ENCODE data around the gene GIGYF2.

Gene GIGYF2

GRCh38 chr2:232869138-232870017 lies 172.2 kb downstream of the GIGYF2 start:
- DNase-seq (ENCODE audit: low spot score): no peak

- DNase-seq (ENCODE audit: low spot score): no peak
Measured at GRCh38 chr2:232870018-232870765, 173.1 kb downstream of the GIGYF2 start, which contains the start of gene SNORC. Gene SNORC, plus strand, starts transcription at chr2:232870264. Its CDS starts 78 bp downstream, at chr2:232870342.

DNA sequence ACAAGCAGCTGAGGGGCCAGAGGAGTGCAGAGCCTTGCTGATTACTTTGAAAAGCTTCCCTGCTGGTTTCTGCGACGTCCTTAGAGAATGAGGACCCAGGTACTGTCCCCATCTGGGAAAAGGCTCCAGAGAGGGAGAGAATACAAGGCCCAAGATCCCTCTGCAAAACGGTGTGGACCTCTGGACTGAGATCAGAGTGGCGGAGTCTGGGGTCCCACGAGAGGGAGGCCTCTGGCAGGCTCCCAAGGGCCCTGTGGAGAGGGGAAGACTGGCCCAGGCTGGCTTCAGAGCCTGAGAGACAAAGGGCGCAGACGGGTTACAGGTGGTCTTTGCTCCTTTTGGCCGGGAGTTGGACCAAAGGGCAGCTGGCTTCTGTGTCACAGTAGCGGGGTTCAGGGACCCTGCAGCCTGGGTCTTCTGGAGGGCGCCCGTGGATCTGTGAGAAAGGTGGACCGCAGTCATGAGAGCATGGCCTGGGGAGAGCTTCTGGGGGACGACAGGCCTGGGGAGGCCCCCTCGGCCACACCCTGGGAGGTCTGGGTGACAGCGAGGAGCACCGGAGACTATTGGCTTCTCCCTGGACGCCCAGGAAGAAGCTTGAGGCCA lies 173.7 kb downstream of the GIGYF2 start:
- DNase-seq (ENCODE audit: low spot score): no peak

DNA sequence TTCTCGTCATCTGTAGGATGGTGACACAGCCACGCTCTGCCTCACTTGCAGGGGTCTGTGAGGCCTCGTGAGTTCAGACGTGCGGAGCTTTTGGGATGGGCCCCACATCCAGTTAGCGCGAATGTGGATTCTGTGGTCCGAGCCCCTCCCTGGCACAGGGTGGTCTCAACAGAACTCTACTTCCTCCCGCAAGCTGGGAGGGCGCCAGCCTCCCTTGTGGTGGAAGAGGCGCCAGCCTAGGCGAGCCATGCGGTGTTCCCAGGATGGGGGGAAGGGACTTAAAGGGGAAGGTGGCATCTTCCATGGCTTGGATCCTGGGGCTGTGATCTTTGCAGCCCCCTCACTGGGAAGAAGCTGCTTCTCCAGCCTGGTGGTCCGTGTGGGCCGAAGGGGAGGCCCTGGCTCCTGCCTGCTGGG lies 174.3 kb downstream of the GIGYF2 start:
- no peak for DNase-seq (ENCODE audit: low spot score)

DNA sequence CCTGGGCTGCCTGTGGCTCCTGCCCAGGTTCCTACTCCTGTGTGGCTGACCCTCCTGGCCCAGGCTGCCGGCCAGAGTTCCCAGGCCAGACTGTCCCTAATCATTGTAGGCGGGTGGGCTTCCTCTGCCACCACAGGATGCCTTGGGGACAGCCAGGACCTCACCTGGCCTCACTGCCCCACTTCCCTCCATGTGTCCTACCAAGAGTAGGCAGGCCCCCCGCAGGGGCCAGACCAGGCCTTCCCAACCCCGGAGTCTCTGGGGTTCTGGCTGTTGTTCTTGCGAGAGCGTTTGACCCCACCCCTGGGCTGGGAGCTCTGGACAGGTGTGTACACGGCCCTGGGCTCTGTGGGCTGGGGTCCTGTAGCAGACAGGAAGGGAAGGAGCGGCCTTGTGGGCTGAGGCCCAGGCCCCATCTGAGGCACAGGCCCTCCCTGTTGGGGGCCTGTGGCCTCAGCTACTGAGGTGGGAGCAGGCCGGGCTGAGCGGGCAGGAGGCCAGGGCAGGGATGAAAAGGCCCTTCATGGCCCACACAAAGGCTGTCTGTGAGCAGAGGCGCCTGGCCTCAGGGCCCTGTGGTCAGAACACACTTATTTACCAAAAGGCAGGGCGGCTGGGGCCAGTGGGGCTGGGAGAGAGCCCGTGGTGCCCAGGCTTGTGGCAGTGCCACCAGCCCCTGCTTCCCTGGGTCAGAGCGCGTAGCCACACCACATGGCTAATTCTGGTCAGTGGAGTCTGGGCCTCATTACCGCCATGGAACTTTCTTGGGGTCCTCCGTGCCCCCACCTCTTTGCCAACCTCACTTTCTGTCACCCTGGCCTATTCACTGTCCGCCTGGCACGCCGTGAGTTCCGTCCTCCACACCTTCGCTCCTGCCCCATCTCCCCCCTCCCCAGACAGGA lies 175.0 kb downstream of the GIGYF2 start:
- DNase-seq (ENCODE audit: low spot score): no peak

DNA sequence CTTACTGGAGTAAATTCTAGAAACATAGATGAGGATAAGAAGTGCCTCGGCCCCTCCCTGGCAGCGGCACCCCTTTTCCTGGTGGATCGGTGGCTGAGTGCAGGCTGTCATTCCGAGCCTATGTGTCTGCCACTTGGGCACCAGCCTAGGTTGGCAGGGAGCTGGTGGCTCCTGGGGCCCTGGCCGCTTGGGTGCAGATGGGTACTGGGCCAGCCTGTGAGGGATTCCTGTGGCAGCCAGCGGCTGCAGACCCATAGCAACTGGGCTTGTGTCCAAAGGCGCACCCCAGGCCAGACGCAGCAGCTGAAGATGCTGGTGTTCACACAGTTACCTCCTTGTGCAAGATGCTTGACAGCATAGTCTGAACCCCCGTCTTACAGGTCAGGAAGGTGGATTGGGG lies 175.7 kb downstream of the GIGYF2 start:
- no peak for DNase-seq (ENCODE audit: low spot score)

- no peak for DNase-seq (ENCODE audit: low spot score)
Measured at GRCh38 chr2:232873292-232873908, 176.3 kb downstream of the GIGYF2 start.

GRCh38 chr2:232873909-232874641 lies 176.9 kb downstream of the GIGYF2 start:
- DNase-seq (ENCODE audit: low spot score): no peak

GRCh38 chr2:232874677-232875223 lies 177.6 kb downstream of the GIGYF2 start:
- no peak for DNase-seq (ENCODE audit: low spot score)

DNA sequence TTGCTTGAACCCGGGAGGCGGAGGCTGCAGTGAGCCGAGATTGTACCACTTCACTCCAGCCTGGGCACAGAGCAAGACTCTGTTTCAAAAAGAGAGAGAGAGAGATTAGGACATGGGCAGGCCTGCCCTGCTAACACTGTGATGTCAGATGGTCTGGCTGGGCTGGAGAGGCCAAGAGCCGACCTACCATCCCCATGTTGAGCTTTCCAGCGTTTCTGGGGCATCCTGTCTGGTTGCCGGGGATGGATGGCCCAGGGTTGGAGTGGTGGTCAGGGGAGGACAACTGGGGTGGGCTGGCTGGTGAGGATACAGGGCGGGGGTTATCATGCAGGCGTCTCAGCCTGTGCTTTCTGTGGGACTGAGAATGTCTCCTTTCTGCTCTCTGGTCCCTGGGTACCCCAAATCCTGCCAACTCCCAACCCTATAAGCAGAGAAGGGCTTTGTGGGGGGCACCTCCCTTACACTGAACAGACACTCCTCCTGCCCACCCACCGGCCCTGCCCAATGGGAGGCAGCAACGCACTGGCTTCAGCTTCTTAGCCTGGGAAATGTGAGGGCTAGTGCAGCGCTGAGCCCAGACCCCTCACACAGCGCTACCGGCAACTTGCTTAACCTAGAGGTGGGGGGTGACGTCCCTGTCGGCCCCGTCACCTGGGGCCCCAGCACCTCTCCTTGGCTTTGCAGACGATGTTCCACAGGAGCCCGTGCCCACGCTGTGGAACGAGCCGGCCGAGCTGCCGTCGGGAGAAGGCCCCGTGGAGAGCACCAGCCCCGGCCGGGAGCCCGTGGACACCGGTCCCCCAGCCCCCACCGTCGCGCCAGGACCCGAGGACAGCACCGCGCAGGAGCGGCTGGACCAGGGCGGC lies 178.4 kb downstream of the GIGYF2 start:
- DNase-seq (ENCODE audit: low spot score): no peak

GRCh38 chr2:232876161-232876977 lies 179.2 kb downstream of the GIGYF2 start:
- DNase-seq (ENCODE audit: low spot score): peak; percentile 60

DNA sequence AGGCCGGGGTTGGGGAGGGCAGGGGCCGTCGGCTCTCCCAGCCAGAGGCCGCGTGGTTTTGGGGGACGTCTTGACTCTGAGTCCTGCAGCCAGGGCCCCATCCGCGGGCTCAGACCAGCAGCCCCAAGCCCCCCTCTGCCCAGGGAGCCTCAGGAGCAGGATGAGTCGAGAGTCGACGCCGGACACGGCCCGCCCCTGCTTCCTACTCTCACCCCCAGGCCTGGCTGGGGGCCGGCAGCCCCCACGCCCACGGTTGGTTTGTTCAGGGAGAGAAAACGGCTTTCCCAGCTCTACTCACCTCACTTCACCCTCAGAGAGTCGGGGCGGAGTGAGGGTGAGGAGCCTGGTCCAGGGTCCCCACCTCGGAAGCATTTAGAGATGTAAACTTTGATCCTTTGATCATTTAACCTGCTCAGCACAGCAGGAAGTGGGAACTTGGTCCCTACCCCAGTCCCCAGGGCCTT lies 179.9 kb downstream of the GIGYF2 start:
- DNase-seq (ENCODE audit: low spot score): no peak

DNA sequence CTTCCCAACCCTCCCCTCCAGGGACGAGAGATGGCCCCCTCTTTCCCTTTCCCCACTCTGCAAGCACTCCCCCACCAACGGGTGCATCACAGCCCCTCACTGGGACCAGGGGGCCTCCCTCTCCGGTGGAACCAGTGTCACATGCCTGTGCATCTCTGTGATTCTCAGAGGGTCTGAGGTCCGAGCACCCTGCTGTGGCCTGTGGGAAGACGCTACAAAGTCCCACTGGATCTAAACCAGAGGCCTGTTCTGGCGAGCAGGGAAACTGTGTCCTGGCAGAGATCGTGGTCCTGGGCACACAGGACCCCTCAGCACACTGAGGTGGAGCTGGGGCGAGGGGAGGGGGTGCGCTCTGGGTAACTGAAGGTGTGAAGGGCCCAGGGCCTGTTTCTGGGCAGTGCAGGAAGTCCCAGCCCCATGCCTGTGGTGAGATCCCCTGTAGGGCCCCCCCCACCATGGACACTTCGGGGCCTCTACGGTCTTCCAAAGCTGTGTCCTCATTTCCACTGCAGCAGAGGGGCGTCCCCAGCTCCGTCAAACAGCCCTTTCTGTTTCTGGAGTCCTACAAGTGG lies 180.9 kb downstream of the GIGYF2 start:
- DNase-seq (ENCODE audit: low spot score): no peak

DNA sequence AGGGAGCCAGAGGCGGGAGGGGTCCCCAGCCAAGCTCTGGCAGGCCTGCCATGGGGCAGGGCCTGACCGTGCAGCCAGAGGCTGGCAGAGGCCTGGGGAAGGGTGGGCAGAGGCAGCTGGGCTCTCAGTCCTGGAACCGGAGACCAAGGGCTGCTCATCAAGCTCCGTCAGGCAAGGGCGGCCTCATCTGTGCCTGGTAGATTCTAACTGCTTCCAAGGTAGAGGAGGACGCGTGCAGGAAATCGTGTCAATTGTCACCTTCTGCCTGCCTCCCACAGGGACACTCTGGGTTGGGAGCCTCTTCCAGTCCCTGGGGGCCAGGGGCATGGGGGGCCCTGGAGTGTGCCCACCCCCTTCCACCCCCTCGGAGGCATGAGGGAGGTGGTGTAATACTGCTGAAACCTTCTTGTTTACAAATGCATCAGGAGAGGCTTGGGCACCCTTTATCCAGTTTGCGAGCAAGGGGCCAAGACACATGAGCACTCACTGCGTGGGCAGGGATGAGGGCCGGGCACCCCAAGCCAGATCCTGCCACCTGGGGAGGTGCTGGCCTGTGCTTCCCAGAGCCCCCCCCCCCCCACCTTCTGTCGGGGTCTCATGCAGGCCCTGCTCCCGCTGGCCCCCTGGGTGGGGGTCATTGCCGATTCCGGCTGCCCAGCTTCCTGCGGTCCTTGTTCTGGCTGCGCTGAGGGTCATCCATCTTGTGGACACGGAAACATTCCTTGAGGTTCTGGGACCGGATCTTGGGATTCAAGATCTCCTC lies 181.9 kb downstream of the GIGYF2 start:
- no peak for DNase-seq (ENCODE audit: low spot score)

GRCh38 chr2:232879618-232880494 lies 182.7 kb downstream of the GIGYF2 start:
- no peak for DNase-seq (ENCODE audit: low spot score)

DNA sequence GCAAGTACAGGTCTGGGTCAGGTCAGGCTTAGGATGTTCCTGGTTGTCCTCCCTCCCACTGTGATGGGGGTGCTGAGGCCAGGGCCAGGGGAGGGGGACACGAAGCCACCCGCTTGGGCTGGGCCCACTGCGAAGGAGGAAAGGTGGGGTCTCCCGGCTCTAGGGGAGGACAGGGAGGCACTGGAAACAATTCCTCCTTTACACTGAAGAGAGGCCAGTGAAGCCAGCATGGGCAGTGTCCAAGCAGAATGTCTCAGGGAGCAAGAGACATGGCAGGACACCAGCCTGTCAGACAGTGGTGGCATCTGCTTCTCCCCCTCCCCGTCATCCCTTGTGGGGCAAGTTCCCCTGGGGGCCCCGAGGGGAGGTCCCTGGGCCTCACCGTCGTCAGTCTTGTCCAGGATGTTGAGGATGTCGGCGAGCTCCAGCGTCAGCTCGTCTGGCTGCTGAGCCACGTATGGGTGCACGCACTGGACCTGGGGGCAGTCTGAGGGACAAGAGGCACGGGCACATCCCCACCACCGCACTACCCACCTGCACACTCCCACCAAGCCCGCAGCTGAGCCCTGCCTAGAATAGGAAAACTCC lies 183.7 kb downstream of the GIGYF2 start:
- DNase-seq (ENCODE audit: low spot score): no peak
